Fibroblast of mammary gland (primary cell): Measurements from ENCODE around the gene ZFP1.
A peak's percentile ranks its signal among the peaks of the same experiment; 100 is the strongest.

Experiments used
- DNase-seq: peaks from one replicate; pipeline ENCODE4 v3.0.0-alpha.2; 2010; ENCODE audit warnings: low read depth
- H3K4me3 ChIP-seq: 2 replicates; pipeline ENCODE4 v1.5.1; 2011; ENCODE audit warnings: low read depth, mild to moderate bottlenecking, low read length, moderate library complexity; ENCODE audit not compliant: control insufficient read depth
- TF ChIP-seq, protein P1 (sequence below): conservative IDR thresholded peaks from 2 replicates; pipeline ENCODE4 v1.5.1; 2011; ENCODE audit warnings: low read depth, low read length, inconsistent platforms; ENCODE audit not compliant: control insufficient read depth, insufficient read depth

The ZFP1 gene

DNA sequence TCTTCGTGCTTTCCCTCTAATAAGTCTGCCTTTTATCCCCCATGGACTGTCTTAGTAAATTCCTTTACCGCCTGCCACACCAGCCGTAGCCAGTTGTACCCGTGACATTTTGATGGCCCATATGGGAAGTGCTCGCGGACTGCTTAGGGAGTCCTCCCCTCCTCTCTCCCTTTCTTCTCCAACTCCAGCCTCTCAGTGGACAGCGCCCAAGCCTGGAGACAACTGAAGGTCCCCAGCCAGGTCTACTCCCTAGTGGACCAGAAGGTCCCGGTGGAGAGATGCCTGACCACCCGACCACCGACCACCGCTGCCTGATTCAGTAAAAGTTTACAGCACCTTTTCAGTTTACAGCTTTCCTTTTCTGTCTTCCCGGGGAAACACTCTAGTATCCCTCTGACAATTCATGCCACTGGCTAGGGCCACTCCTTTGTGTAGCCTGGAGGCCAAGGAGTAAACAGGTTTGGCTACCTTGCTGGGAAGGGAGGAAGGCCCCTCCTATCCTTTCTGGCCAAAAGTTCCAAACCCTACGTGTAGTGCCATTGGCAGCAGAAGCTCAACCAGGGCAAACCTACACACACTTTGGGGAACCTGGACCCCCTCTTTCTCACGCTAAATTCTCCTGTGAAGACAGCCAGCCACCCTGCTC lies 40.6 kb downstream of the ZFP1 start:
- DNase-seq: no peak
- TF ChIP-seq, protein P1, sequence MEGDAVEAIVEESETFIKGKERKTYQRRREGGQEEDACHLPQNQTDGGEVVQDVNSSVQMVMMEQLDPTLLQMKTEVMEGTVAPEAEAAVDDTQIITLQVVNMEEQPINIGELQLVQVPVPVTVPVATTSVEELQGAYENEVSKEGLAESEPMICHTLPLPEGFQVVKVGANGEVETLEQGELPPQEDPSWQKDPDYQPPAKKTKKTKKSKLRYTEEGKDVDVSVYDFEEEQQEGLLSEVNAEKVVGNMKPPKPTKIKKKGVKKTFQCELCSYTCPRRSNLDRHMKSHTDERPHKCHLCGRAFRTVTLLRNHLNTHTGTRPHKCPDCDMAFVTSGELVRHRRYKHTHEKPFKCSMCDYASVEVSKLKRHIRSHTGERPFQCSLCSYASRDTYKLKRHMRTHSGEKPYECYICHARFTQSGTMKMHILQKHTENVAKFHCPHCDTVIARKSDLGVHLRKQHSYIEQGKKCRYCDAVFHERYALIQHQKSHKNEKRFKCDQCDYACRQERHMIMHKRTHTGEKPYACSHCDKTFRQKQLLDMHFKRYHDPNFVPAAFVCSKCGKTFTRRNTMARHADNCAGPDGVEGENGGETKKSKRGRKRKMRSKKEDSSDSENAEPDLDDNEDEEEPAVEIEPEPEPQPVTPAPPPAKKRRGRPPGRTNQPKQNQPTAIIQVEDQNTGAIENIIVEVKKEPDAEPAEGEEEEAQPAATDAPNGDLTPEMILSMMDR: no peak

DNA sequence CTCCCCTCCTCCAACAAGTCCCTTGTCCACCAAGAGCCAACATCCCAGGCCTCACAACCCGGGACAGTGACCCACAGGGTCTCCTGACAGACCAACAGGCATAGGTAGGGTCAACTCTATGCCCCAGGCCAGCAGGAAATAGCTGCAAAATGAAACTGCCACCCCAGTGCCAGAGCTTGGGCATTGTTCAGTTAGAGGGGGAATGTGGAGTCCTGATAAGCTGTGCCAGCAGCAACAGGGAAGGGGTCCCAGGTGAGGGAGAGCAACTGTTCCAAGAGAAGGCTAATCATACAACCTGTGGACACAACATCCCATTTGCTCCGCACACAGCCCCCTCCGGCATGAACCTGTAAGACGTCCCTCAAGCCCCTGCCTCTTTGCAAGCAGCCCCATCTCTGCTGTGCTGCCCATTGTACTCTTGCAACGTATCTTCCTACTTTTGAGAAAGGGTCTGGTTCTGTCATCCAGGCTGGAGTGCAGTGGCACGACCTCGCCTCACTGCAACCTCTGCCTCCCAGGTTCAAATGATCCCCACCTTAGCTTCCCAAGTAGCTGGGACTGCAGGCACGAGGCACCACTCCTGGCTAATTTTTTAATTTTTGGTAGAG lies 41.4 kb downstream of the ZFP1 start:
- TF ChIP-seq, protein P1: no peak
- no peak overlapping the region for H3K4me3 ChIP-seq
- DNase-seq: no peak

More for the DNA sequence above, 40.6 kb downstream of the ZFP1 start:
- H3K4me3 ChIP-seq: no peak overlapping the region

GRCh38 chr16:75192606-75193264 lies 44.4 kb downstream of the ZFP1 start:
- H3K4me3 ChIP-seq: no peak overlapping the region
- TF ChIP-seq, protein P1: no peak
- DNase-seq: no peak

- peak; percentile 22 for DNase-seq
- TF ChIP-seq, protein P1: no peak
- no peak overlapping the region for H3K4me3 ChIP-seq
These were observed 44.9 kb downstream of the ZFP1 start for GRCh38 chr16:75193265-75193650.

- TF ChIP-seq, protein P1: no peak
- no peak for DNase-seq
These were observed 45.6 kb downstream of the ZFP1 start for GRCh38 chr16:75193730-75194444.

GRCh38 chr16:75195811-75196790 lies 47.8 kb downstream of the ZFP1 start:
- TF ChIP-seq, protein P1: no peak
- DNase-seq: no peak
- H3K4me3 ChIP-seq: no peak overlapping the region

More at GRCh38 chr16:75193730-75194444, 45.6 kb downstream of the ZFP1 start:
- no peak overlapping the region for H3K4me3 ChIP-seq
